Fibroblast of villous mesenchyme (primary cell): ENCODE data around the gene S100A6. TPM values are rescaled to one million over a fixed set of nuclear protein-coding genes. Genes with fewer than 3 reads are reported as not detected.

Source experiments
- DNase-seq: peaks from one replicate; pipeline ENCODE4 v3.0.0-alpha.2; 2010; ENCODE audit warnings: low read depth
- H3K4me3 ChIP-seq: 2 replicates; pipeline ENCODE4 v1.5.1; 2011; ENCODE audit warnings: low read depth, mild to moderate bottlenecking, low read length
- CTCF ChIP-seq: IDR thresholded peaks from 2 replicates; pipeline ENCODE4 v1.5.1; 2012; ENCODE audit warnings: low read depth, mild to moderate bottlenecking, low read length; ENCODE audit not compliant: insufficient read depth
- total RNA-seq: library from RNA; depleted of rRNA; stranded (reverse); fragments of >200 nt; gene quantifications from 2 replicates; pipeline ENCODE4 v1.2.3, GENCODE V29; 2012

Gene S100A6
- total RNA-seq, 1 donor: 1,040 TPM

GRCh38 chr1:153548722-153549688 is 13.2 kb upstream of the S100A6 start, which contains the start of gene S100A3:
S100A3 (minus strand) TSS chr1:153549258; CDS start chr1:153548485, 773 bp downstream.
- peak; percentile 42 for TF ChIP-seq CTCF
- no peak within 1 kb of the TSS for H3K4me3 ChIP-seq
- peak; percentile 92 for DNase-seq

- H3K4me3 ChIP-seq: no peak overlapping the region
- TF ChIP-seq CTCF: no peak
- DNase-seq: peak; percentile 40
These were observed 12.1 kb upstream of the S100A6 start for GRCh38 chr1:153547560-153548551.

GRCh38 chr1:153546796-153547559 is 11.2 kb upstream of the S100A6 start:
- TF ChIP-seq CTCF: no peak
- DNase-seq: peak; percentile 32
- no peak overlapping the region for H3K4me3 ChIP-seq

GRCh38 chr1:153546371-153546770 is 10.6 kb upstream of the S100A6 start:
- peak overlapping the region; percentile 61 for H3K4me3 ChIP-seq
- DNase-seq: no peak
- no peak for TF ChIP-seq CTCF

GRCh38 chr1:153545067-153546055 is 9.6 kb upstream of the S100A6 start, which contains the start of gene S100A4:
S100A4 (minus strand) TSS chr1:153545806; CDS start chr1:153544794, 1,012 bp downstream.
- TF ChIP-seq CTCF: no peak
- peak within 1 kb of the TSS; percentile 61 for H3K4me3 ChIP-seq
- peak; percentile 97 for DNase-seq
